ENCODE data around the gene ADAMTS12.
"Not testable (repeated sequence)": the region's sequence is repeated elsewhere in the genome, so short reads cannot be mapped to it uniquely, and the experiment has no call there.

The ADAMTS12 gene

DNA sequence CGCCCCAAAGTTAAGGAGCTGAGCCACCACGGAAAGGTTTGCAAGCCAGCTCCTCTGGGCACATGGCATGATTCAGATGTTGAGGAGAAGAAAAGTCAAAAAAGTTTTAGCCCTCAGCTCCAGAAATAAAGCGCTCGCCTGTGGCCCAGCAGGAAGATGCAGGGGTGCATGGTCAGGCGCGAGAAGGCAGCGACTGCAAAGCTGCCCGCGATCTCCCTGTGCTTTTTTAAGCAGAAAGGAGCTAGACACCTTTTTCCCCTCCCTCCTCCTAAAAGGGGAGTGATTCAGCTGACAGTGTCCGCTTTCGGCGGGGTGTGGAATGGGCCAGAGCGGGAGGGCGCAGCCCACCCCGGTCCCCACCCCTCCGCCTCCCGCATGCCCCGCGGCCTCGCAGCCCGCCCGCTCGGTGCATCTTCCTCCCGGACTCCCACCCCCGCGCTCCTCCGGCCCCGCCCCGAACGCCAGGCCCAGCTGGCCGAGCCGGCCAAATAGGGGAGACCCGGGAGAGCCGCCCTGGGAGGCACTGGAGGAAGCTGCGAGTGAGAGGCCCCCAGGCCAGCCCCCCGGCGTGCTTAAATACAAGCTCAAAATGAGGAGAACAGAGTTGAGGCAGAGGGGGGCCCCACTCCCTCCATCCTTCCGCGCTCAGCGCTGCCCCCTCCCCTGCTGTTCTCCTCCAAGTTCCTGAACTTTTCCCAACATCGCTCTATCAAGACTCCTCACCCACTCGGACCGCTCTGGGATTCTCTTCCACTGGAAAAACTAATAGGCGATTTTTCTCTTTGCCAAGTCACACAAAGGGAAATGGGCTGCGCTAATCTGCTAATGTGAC, at the start of gene ADAMTS12:
Gene ADAMTS12 (minus strand): TSS at position 203 of the 832 bp plus-strand sequence. CDS start 134 bp downstream, at position 69.
- DNase-seq: peak; percentile 3

DNA sequence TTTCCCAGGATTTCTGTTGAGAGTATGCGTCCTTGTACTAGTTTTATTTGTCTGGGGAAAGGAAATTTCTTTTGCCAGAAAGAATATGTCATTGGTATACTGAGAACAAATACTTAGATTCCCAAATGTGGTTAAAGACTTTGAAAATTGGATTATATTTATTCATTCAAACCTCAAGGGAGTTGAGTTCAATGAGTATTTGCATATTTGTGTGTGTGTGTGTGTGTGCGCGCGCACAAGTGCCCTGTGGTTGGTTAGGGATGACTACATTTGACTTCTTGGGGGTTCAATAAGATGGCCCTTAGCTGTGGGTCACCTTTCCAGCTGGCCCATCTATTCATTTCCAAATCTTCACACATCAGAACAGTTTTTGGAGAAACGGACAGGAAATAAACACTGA, 49.3 kb upstream of the ADAMTS12 start:
- no peak for DNase-seq

DNA sequence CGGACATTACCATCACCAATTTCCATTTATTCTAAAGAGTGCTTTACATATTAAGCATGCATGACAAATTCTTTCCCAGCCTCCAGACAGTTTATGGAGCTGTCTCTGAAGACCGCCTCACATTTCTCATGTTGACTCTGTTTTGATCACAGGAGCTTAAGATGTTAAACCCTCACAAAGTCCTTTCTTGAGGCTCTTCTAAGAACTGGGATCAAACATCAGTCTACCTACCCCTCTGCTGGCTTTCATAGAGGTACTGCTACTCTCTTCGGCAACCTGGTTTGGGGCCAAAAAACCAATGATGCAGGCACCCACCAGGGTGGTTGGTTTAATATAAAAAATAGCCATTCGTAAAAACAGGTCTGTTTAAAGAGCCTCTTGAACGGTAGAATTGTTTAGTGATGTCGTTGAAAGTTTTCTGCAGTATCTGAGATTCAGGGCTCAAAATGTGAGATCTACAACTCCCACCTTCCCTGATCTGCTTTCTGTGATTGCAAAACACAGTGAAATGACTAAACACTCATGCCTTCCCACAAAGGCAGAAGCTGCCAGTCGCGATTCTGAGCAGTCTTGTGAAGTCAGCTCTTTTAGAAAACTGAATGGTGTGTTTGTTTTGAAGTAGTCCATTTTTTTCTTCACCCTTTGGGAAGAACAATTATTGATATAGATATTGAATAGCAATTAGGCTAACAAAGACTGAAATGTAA, 47.9 kb upstream of the ADAMTS12 start:
- DNase-seq: peak; percentile 18

DNA sequence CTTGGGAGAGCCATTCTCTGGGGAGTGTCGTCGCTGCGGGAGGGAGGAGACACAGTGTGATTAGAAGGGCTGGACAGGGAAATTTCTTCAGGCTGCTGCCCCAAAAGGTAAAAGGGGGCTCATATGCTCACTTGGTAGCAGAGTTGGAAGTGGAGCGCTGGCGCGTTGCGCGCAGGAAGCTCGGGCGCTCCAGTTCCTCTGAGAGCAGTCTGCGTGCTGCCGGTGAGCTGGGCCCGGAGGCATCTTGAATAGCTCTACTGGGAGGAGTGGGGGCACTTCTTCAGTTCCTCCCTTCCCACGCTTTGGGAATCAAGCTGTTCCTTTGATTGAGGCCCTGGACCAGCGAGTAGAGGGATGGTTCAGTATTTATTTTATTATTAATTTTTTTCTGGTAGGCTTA, 47.1 kb upstream of the ADAMTS12 start:
- DNase-seq: no peak

DNA sequence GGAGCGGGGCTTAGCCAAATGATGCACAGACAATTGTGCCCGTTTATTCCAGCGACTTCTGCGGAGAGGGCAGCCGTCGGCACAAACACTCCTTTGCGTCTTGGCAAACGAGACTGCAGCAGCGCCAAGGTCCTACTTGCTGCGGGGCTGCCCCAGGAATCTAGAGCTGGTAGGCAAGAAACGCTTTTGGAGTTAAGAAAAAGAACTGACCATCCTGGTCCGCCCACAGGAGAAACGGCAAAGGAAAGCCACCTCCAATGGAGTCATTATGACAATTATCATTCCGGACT, 46.7 kb upstream of the ADAMTS12 start:
- DNase-seq: no peak

DNA sequence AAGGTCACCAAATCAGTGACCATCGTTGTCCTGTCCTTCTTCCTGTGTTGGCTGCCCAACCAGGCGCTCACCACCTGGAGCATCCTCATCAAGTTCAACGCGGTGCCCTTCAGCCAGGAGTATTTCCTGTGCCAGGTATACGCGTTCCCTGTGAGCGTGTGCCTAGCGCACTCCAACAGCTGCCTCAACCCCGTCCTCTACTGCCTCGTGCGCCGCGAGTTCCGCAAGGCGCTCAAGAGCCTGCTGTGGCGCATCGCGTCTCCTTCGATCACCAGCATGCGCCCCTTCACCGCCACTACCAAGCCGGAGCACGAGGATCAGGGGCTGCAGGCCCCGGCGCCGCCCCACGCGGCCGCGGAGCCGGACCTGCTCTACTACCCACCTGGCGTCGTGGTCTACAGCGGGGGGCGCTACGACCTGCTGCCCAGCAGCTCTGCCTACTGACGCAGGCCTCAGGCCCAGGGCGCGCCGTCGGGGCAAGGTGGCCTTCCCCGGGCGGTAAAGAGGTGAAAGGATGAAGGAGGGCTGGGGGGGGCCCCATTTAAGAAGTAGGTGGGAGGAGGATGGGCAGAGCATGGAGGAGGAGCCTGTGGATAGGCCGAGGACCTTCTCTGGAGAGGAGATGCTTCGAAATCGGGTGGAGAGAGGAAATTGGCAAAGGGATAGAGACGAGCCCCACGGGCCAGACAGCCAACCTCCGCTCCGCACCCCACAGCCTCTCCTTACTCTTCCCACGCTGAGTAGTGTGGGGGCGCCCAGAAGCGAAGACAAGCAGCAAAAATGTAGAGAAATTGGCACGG, 46.1 kb upstream of the ADAMTS12 start:
- DNase-seq: no peak

- no peak for DNase-seq
These were observed 45.4 kb upstream of the ADAMTS12 start for GRCh38 chr5:33937017-33937706.

- no peak for DNase-seq
These were observed 44.7 kb upstream of the ADAMTS12 start, which contains the start of gene RXFP3 for GRCh38 chr5:33936381-33937016. Gene RXFP3 (plus strand): TSS chr5:33936386. CDS start chr5:33936741, 355 bp downstream.

GRCh38 chr5:33936004-33936380, 44.2 kb upstream of the ADAMTS12 start:
- DNase-seq: peak; percentile 41

GRCh38 chr5:33934176-33934575, 42.4 kb upstream of the ADAMTS12 start:
- DNase-seq: peak; percentile 39

DNA sequence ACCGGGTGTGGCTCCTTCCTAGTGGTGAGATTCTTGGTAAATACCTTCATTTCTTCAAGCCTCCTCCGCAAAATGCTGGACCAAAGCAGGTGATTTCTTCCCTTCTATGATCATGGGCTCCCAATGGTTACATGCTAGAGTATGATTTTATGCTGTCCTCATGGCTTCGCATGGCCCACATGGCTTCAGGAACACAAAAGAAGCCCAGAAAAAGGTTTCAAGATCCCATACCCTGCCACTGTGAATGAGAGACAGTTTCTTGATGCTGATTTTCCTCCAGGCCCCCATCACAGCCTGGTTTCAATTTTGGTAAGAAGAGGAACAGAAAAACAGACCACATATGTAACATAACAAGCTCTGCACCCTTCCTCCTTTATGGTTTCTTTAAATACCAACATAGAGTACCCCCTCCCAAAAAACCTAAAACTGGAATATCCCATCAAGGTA, 42.0 kb upstream of the ADAMTS12 start:
- DNase-seq: no peak

DNA sequence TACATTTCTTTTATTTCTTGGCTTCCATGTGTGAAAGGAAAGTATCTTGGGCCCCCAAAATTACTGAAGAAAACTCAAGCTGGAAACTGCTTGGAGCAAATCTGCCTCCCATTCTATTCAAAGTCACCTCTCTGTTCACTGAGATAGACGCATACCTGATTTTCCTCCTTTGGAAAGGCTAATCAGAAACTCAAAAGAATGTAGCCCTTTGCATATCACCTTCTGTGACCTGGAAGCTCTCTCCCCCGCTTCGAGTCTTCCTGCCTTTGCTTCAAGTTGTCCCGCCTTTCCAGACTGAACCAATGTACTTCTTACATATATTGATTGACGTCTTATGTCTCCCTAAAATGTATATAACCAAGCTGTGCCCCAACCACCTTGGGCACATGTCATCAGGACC, 39.3 kb upstream of the ADAMTS12 start:
- DNase-seq: no peak

- no peak for DNase-seq
These were observed 38.3 kb upstream of the ADAMTS12 start for GRCh38 chr5:33929925-33930690.

GRCh38 chr5:33928283-33928682, 36.5 kb upstream of the ADAMTS12 start:
- DNase-seq: no peak

DNA sequence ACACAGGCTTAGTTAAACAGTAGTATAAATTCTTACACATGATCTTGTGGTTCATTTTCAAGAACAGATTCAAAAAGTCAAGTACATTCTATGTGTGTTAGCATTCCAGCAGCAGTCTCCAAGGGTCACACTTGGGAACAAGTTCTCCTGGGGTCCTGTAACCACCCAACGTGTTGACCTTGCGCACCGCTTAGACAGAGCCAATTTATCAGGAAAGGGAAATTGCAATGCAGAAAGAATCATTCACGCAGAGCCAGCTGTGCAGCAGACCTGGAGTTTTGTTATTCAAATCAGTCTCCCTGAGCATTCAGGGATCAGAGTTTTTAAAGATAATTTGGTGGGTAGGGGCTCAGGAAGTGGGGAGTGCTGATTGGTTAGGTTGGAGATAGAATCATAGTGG, 35.9 kb upstream of the ADAMTS12 start:
- DNase-seq: no peak

- no peak for DNase-seq
These were observed 33.5 kb upstream of the ADAMTS12 start for GRCh38 chr5:33925278-33925677.

DNA sequence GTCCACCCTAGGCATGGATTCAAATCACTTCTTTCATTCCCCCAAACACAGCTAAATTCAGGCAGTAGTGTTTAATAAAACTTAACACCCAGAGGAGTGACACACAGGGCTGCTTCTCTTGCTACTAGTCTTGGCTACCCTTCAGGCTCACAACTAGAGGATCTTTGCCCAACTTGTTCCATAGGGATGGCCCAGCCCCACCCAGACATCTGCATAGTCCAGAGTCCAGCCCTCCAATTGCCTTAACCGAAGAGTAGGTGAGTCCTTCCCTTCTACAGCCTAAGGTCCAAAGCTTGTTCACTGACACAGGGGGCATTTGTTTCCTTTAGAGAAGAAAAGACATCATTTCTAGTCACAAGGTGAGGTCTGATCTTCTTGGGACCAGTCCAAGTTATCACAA, 29.2 kb upstream of the ADAMTS12 start:
- DNase-seq: no peak

GRCh38 chr5:33914844-33915243, 23.1 kb upstream of the ADAMTS12 start:
- DNase-seq: not testable (repeated sequence)

DNA sequence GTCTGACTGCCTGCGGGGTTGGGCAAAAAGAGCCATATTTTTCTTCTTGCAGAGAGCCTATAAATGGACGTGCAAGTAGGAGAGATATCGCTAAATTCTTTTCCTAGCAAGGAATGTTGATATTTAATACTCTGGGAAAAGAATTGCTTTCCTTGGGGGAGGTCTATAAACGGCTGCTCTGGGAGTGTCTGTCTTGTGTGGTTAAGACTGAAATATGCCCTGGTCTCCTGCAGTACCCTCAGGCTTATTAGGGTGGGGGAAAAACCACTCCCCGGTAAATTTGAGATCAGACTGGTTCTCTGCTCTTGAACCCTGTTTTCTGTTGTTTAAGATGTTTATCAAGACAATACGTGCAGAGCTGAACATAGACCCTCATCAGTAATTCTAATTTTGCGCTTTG, 14.5 kb upstream of the ADAMTS12 start:
- not testable (repeated sequence) for DNase-seq

GRCh38 chr5:33905381-33905780, 13.6 kb upstream of the ADAMTS12 start:
- DNase-seq: no peak

- DNase-seq: no peak
These were observed 11.3 kb upstream of the ADAMTS12 start for GRCh38 chr5:33903118-33903517.

DNA sequence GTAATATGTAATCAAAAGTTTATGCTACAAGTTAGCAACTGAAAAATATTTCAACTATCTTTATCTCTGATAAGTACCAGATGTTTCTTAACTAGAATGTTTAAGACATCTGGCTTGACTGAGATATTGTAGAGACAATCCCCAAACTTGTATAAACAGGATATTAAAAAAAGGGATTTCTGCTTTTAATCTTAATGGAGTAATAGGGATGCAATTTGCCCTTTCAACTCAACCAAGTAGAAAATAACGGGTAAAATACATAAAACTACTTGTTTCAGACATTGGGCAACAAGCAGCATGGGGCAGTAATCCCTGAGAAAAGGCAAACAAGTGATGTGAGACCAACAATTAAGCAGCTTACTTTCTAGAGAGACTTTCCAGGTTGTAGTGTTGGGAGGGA, 9.4 kb upstream of the ADAMTS12 start:
- DNase-seq: no peak

All from kidney glomerular epithelial cell (primary cell).